GM12878 (cell line): Measurements from ENCODE around the gene HHAT. TPM values are rescaled to one million over a fixed set of nuclear protein-coding genes. Genes with fewer than 3 reads are reported as not detected.

Experiments used
- BHLHE40 ChIP-seq, 2 experiments: fragments of 450-650 bp in 1 of 2; IDR thresholded peaks; 2 replicates each; pipeline ENCODE4 v1.6.1; 2011 to 2017; ENCODE audit warnings: low read depth in 2 of 2, borderline replicate concordance in 1 of 2, improper control_type of control experiment in 1 of 2, low read length in 1 of 2, mild to moderate bottlenecking in 1 of 2
- CBX3 ChIP-seq: fragments of 200-600 bp; sonication (generic); IDR thresholded peaks from 2 replicates; pipeline ENCODE4 v1.6.1; 2016; ENCODE audit warnings: low read depth, borderline replicate concordance
- CUX1 ChIP-seq: IDR thresholded peaks from 2 replicates; pipeline ENCODE4 v1.6.1; 2012; ENCODE audit warnings: improper control_type of control experiment, low read depth, low read length; ENCODE audit not compliant: insufficient replicate concordance
- EED ChIP-seq: sonication (generic); IDR thresholded peaks from 2 replicates; pipeline ENCODE4 v1.6.1; 2016; ENCODE audit warnings: antibody characterized with exemption, low read depth
- GABPA ChIP-seq: IDR thresholded peaks from 2 replicates; pipeline ENCODE4 v1.6.1; 2014; ENCODE audit warnings: antibody characterized with exemption, low read depth, mild to moderate bottlenecking, inconsistent platforms
- HDAC2 ChIP-seq: fragments of 200-600 bp; sonication (generic); IDR thresholded peaks from 2 replicates; pipeline ENCODE4 v1.6.1; 2017
- KLF5 ChIP-seq: fragments of 450-650 bp; IDR thresholded peaks from 2 replicates; pipeline ENCODE4 v1.6.1; 2014; ENCODE audit warnings: mild to moderate bottlenecking; ENCODE audit not compliant: partially characterized antibody
- MLLT1 ChIP-seq: fragments of 450-650 bp; IDR thresholded peaks from 2 replicates; pipeline ENCODE4 v1.6.1; 2016; ENCODE audit warnings: mild to moderate bottlenecking
- PAX5 ChIP-seq: IDR thresholded peaks from 2 replicates; pipeline ENCODE4 v1.6.1; 2011; ENCODE audit warnings: low read depth, low read length, borderline replicate concordance
- RELA ChIP-seq: fragments of 450-650 bp; IDR thresholded peaks from 2 replicates; pipeline ENCODE4 v1.8.0; 2014; ENCODE audit warnings: borderline replicate concordance; ENCODE audit not compliant: partially characterized antibody
- SMAD1 ChIP-seq: fragments of 450-650 bp; IDR thresholded peaks from 2 replicates; pipeline ENCODE4 v1.6.1; 2018; ENCODE audit warnings: mild to moderate bottlenecking, low read depth; ENCODE audit not compliant: partially characterized antibody
- SUZ12 ChIP-seq: fragments of 200-600 bp; sonication (generic); IDR thresholded peaks from one replicate; pipeline ENCODE4 v1.6.1; 2018; ENCODE audit warnings: antibody characterized with exemption, mild to moderate bottlenecking; ENCODE audit not compliant: unreplicated experiment
- TARDBP ChIP-seq: IDR thresholded peaks from 2 replicates; pipeline ENCODE4 v1.6.1; 2016; ENCODE audit warnings: borderline replicate concordance
- ZNF622 ChIP-seq: fragments of 450-650 bp; IDR thresholded peaks from 2 replicates; pipeline ENCODE4 v1.6.1; 2017; ENCODE audit warnings: mild to moderate bottlenecking, inconsistent platforms
- ZNF687 ChIP-seq: fragments of 450-650 bp; IDR thresholded peaks from 2 replicates; pipeline ENCODE4 v1.6.1; 2017; ENCODE audit warnings: mild to moderate bottlenecking, moderate library complexity
- polyA plus RNA-seq, 11 experiments: library from polyadenylated mRNA; depleted of rRNA in 4 of 11; unstranded in 6 of 11; stranded (reverse) in 5 of 11; fragments of >200 nt; fragmentation: Nextera tagmentation in 4 of 11; fragmentation: Illumina TruSeq in 1 of 11; extraction: Ambion mirVana in 4 of 11; extraction: Trizol in 1 of 11; gene quantifications; 1 replicate in 1 of 11; 2 replicates in 10 of 11; pipeline versions ENCODE4 v1.2.1 to v1.2.3, GENCODE V29; 2011 to 2016; ENCODE audit warnings: inconsistent platforms in 2 of 11, missing spikeins in 2 of 11, low read depth in 1 of 11
- total RNA-seq, 4 experiments: library from RNA; depleted of rRNA in 3 of 4; stranded (reverse); fragments of >200 nt in 3 of 4; fragmentation: Illumina TruSeq in 1 of 4; extraction: Trizol in 1 of 4; gene quantifications; 2 replicates each; pipeline versions ENCODE4 v1.2.1 to v1.2.3, GENCODE V29; 2013 to 2021
- TF ChIP-seq, protein P1 (sequence below): fragments of 450-650 bp; IDR thresholded peaks from 2 replicates; pipeline ENCODE4 v1.6.1; 2018; ENCODE audit warnings: mild to moderate bottlenecking, low read depth, moderate library complexity; ENCODE audit not compliant: partially characterized antibody

The HHAT gene
- total and polyA plus RNA-seq, 10 of the 15 experiments (the other 5 are each of a cell fraction or from before 2014, with no cell fraction given), result 1.2 to 37.6 (median 2.6) TPM

- TF ChIP-seq CUX1 (peak; percentile 81), SUZ12 (no peak), MLLT1 (0 out of 2 replicates have a peak, but pooled peaks have one; percentile 51), EED (no peak), HDAC2 (no peak), PAX5 (no peak), ZNF622 (no peak), BHLHE40 (IDR thresholded peaks at IDR 0.05; ENCODE audit: borderline replicate concordance in 1 of 2, low read depth in 2 of 2, low read length in 1 of 2) (peak in 1 of 2 experiments; percentile 40; a peak in 1 of 4 replicates), GABPA (no peak), RELA (no peak), TARDBP (no peak), SMAD1 (peak; percentile 91), CBX3 (no peak), KLF5 (no peak), ZNF687 (peak; percentile 85)
- TF ChIP-seq, protein P1, sequence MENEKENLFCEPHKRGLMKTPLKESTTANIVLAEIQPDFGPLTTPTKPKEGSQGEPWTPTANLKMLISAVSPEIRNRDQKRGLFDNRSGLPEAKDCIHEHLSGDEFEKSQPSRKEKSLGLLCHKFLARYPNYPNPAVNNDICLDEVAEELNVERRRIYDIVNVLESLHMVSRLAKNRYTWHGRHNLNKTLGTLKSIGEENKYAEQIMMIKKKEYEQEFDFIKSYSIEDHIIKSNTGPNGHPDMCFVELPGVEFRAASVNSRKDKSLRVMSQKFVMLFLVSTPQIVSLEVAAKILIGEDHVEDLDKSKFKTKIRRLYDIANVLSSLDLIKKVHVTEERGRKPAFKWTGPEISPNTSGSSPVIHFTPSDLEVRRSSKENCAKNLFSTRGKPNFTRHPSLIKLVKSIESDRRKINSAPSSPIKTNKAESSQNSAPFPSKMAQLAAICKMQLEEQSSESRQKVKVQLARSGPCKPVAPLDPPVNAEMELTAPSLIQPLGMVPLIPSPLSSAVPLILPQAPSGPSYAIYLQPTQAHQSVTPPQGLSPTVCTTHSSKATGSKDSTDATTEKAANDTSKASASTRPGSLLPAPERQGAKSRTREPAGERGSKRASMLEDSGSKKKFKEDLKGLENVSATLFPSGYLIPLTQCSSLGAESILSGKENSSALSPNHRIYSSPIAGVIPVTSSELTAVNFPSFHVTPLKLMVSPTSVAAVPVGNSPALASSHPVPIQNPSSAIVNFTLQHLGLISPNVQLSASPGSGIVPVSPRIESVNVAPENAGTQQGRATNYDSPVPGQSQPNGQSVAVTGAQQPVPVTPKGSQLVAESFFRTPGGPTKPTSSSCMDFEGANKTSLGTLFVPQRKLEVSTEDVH, result no peak
Observed at GRCh38 chr1:210397252-210397651, 68.5 kb downstream of the HHAT start (continued).
